ENCODE measurements around the gene CBR1. TPM values are rescaled to one million over a fixed set of nuclear protein-coding genes. Genes with fewer than 3 reads are reported as not detected.
A peak's percentile ranks its signal among the peaks of the same experiment; 100 is the strongest.

Gene CBR1
- polyA plus RNA-seq, 1 experiment = 157 TPM

DNA sequence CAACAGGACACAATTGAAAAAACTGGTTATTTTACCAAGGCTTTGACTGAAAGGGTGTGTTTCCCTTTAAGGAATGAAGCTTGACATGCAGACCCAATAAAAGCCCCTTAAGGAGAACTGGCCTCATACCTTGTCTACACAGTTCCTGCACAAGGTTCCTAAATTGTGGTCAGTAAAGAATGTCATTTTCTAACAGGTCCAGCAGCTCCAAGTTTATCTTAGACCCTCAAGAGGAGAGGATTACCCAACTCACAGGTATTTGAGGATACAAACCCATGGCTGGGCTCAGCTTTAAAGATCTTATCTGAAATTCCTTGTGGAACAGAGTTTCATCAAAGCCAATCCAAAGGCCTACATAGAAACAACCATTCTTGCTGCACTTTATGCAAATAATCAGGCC is 33.6 kb downstream of the CBR1 start:
- DNase-seq (ENCODE audit: low read depth) = no peak
- TF ChIP-seq, protein P1, sequence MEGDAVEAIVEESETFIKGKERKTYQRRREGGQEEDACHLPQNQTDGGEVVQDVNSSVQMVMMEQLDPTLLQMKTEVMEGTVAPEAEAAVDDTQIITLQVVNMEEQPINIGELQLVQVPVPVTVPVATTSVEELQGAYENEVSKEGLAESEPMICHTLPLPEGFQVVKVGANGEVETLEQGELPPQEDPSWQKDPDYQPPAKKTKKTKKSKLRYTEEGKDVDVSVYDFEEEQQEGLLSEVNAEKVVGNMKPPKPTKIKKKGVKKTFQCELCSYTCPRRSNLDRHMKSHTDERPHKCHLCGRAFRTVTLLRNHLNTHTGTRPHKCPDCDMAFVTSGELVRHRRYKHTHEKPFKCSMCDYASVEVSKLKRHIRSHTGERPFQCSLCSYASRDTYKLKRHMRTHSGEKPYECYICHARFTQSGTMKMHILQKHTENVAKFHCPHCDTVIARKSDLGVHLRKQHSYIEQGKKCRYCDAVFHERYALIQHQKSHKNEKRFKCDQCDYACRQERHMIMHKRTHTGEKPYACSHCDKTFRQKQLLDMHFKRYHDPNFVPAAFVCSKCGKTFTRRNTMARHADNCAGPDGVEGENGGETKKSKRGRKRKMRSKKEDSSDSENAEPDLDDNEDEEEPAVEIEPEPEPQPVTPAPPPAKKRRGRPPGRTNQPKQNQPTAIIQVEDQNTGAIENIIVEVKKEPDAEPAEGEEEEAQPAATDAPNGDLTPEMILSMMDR (IDR thresholded peaks at IDR 0.05; ENCODE audit: insufficient read depth, low read depth, low read length) = no peak
- no peak overlapping the region for H3K4me3 ChIP-seq (ENCODE audit: low read depth, low read length)
- ChIA-PET CTCF (interaction anchor here (0.9 to 2.0 kb wide), 3 partner anchors 8 to 15 kb away, joined by 3 to 13 read pairs (median 4); no protein-coding TSS in a partner anchor), POLR2A (no interaction called here)
- H3K27me3 ChIP-seq (ENCODE audit: control insufficient read depth, insufficient read depth, low read length) = peaks cover 5% of the 10 kb centered on the region; the same call in 1 of the 2 replicates
- no peaks in the 10 kb centered on the region for H3K36me3 ChIP-seq (ENCODE audit: control insufficient read depth, insufficient read depth, low read length)

DNA sequence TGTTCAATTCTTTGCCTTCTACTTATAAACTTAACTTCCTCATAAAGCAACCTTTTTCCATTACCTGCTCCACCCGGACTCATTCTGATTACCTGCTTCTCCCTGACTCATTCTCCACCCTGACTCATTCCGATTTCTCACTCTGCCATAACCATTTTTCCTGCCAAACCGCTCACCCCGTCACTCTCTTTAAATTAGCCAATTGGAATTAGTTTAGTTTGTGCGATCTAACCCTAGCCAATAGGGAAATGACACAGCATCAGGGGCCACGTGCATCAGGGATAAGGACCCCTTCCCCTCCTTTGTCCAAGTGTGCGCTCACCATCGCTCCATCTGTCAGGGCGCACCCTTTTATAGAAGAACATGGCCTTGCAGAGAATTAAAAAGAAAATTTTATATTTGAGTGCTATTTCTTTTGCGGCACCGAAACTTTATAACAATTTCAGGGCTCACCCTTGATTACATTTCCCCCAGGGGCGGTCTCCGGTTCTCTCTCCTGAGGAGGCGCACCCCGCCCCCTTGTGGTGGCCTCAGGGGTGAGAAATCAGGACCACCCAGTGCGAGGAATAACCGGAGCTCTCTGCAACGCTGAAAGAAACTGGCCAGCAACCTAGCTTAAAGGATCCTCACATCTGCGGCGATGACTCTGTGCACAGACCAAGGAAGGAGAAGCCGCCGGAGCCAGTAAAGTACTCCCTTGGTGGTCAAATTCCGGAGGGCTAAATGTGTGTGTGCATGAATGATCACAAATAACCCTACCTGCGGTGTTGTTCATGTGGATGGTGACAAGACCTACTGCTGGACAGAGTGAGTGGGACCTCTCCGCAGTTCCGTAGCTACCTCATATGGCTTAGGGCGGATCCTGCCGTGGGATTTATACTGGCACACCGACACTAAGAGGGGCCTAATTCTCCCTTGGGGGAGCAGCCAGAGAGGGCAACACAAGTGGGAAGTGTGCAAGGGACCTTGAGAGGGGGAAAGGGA is 34.8 kb downstream of the CBR1 start:
- no peak for DNase-seq (ENCODE audit: low read depth)
- H3K27me3 ChIP-seq (ENCODE audit: control insufficient read depth, insufficient read depth, low read length) = 0 out of 2 replicates have a peak, but pooled peaks cover 3% of the 10 kb centered on the region
- H3K4me3 ChIP-seq (ENCODE audit: low read depth, low read length) = no peak overlapping the region
- ChIA-PET POLR2A (no interaction called here), CTCF (interaction anchor here (0.8 to 1.3 kb wide), 3 partner anchors 9 to 18 kb away, joined by 3 to 4 read pairs (median 4); no protein-coding TSS in a partner anchor)
- no peaks in the 10 kb centered on the region for H3K36me3 ChIP-seq (ENCODE audit: control insufficient read depth, insufficient read depth, low read length)
- TF ChIP-seq, protein P1 (IDR thresholded peaks at IDR 0.05; ENCODE audit: insufficient read depth, low read depth, low read length) = peak; percentile 52

DNA sequence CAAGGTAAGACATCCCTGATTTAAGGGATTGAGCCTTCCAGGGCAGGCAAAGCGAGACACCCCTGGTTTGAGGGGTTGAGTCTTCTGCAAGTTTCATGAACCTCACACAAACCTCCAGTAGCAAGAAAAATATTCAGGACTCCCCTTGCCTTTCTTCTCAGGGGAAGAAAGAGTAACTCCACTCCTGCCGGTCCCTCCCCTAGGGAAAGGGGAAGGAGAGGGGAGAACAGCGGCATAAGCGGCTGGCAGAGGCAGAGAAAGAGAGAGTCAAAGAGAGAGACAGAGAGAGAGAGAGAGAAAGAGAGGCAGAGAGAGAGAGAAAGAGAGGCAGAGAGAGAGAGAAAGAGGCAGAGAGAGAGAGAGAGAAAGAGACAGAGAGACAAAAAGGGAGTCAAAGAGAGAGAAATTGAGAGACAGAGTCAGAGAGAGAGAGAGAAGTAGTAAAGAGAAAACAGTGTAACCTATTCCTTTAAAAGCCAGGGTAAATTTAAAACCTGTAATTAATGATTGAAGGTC is 35.6 kb downstream of the CBR1 start:
- no peak for DNase-seq (ENCODE audit: low read depth)
- POLR2A ChIA-PET = no interaction called here
- Histone ChIP-seq H3K27me3 (ENCODE audit: control insufficient read depth, insufficient read depth, low read length) (0 out of 2 replicates have a peak, but pooled peaks cover 3% of the 10 kb centered on the region), H3K4me3 (ENCODE audit: low read depth, low read length) (no peak overlapping the region), H3K36me3 (ENCODE audit: control insufficient read depth, insufficient read depth, low read length) (no peaks in the 10 kb centered on the region)
- CTCF ChIA-PET = interaction anchor here (0.9 to 1.2 kb wide), 2 partner anchors 18 to 46 kb away, joined by 3 read pairs; no protein-coding TSS in a partner anchor
- TF ChIP-seq, protein P1 (IDR thresholded peaks at IDR 0.05; ENCODE audit: insufficient read depth, low read depth, low read length) = no peak

DNA sequence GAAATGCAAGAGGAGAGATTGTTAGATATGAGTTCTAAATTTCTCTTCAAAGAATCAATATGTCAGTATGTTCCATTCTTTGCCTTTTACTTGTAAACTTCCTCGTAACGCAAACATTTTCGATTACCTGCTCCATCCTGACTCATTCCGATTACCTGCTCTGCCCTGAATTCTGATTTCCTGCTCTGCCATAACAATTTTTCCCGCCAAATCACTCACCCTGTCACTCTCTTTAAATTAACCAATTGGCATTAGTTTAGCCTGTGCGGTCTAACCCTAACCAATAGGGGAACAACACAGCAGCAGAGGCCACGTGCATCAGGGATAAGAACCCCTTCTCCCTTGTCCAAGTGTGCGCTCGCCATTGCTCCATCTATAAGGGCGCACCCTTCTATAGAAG is 40.0 kb downstream of the CBR1 start:
- TF ChIP-seq, protein P1 (IDR thresholded peaks at IDR 0.05; ENCODE audit: insufficient read depth, low read depth, low read length) = no peak
- no peak for DNase-seq (ENCODE audit: low read depth)
- CTCF ChIA-PET = interaction anchor here (1.1 kb wide), 1 partner anchor 81 kb away, joined by 3 read pairs; no protein-coding TSS in a partner anchor
- H3K36me3 ChIP-seq (ENCODE audit: control insufficient read depth, insufficient read depth, low read length) = no peaks in the 10 kb centered on the region
- H3K4me3 ChIP-seq (ENCODE audit: low read depth, low read length) = no peak overlapping the region
- H3K27me3 ChIP-seq (ENCODE audit: control insufficient read depth, insufficient read depth, low read length) = 0 out of 2 replicates have a peak, but pooled peaks cover 1% of the 10 kb centered on the region
- POLR2A ChIA-PET = interaction anchor here (0.5 kb wide), 1 partner anchor 27 kb away, joined by 13 read pairs; no protein-coding TSS in a partner anchor

DNA sequence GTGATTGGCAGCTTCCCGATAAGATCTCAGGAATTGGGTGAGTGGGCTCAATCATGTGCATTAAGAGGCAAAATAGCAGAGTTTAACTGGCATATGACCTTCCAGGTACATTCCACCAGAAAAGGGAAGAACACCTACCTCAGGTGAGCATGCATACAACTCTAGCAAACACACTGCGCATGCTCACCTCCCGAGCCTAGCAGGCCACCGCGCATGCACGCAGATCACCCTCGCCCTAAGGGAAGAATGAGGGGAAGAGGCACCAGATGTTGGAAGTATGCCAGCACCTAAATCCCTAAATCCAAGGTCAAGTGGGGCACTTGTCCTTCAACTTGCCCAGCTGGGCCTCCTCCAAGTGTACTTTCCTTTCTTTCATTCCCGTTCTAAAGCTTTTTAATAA is 41.4 kb downstream of the CBR1 start:
- Histone ChIP-seq H3K36me3 (ENCODE audit: control insufficient read depth, insufficient read depth, low read length) (no peaks in the 10 kb centered on the region), H3K27me3 (ENCODE audit: control insufficient read depth, insufficient read depth, low read length) (0 out of 2 replicates have a peak, but pooled peaks cover 1% of the 10 kb centered on the region), H3K4me3 (ENCODE audit: low read depth, low read length) (no peak overlapping the region)
- POLR2A ChIA-PET = no interaction called here
- TF ChIP-seq, protein P1 (IDR thresholded peaks at IDR 0.05; ENCODE audit: insufficient read depth, low read depth, low read length) = no peak
- DNase-seq (ENCODE audit: low read depth) = no peak
- CTCF ChIA-PET = no interaction called here
